ENCODE results near the gene AGPAT2. TPM values are rescaled to one million over a fixed set of nuclear protein-coding genes. Genes with fewer than 3 reads are reported as not detected.
A peak's percentile ranks its signal among the peaks of the same experiment; 100 is the strongest.

AGPAT2 gene
- 16.1 and 18.9 TPM in 2 replicates for total RNA-seq (2012; rRNA removed)
- 37.2 and 39.5 TPM in 2 replicates for polyA plus RNA-seq (2012; rRNA removed)
- polyA plus RNA-seq (2012; cell fraction: cytosol; rRNA removed): 22.2 and 63.1 TPM in 2 replicates
- 54.0 and 103 TPM in 2 replicates for polyA plus RNA-seq (2012; cell fraction: nucleus; rRNA removed; ENCODE audit: low replicate concordance)
- percentile 49 among the genes with signal in this experiment for Bru-seq, nascent RNA
- BruChase-seq, experiment 1, labeled RNA remaining after a 6-hour chase: percentile 51 among the genes with signal in this experiment
- BruChase-seq, experiment 2, labeled RNA remaining after a 2-hour chase: percentile 50 among the genes with signal in this experiment
- long read RNA-seq, transcript AGPAT2-201 (5 exons, 1,391 nt): minor isoform, 6 of 114 reads
- long read RNA-seq, transcript AGPAT2-202 (6 exons, 1,512 nt): major isoform, 86 of 114 reads
- long read RNA-seq, partial matches to known transcripts: 4 of 114 reads
- long read RNA-seq, other reads (novel, unspliced or antisense): 17 of 114 reads

DNA sequence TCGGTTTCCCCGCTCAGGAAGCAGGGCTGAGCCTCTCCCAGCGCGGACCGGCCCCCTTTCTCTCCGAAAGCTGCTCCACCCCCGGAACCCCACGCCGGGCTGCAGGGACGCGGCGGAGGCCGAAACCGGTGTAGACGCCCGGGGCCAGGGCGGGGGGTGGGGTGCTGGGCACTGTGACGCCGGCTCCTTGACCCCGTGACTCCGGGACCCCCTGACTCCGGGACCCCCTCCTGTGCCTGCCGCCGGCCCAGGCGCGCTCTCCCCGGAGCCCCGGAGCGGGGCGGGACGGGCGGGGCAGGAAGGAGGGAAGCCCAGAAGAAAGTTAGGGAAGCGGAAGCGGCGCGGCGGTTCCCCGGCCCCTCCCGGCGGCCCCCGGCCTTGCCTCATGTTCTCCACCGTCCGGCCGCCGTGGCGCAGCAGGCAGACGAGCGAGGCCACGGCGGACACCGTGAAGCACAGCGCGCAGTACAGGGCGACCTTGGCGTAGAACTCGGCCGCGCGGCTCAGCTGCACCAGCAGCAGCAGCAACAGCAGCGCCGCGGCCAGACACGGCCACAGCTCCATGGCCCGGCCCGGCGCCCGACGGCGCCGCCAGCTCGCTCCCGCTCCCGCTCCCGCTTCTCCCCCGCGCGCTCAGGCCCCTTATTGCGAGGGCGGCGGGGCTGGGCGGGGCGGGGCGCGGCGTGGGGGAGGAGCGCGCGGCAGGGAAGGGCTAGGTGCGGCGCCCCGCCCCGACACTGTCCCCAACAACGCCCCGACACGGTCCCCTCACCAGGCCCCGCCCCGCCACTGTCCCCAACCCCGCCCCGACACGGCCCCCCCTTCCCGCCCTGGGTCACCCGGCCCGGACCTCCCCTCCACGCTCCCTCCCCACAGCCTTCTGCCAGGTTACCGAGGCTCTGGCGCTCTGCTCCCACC, at the start of gene AGPAT2:
Gene AGPAT2 (minus strand): TSS at position 664 of the 918 bp plus-strand sequence. CDS start 100 bp downstream, at position 564.
- H2BK5ac ChIP-seq (ENCODE audit: low read depth, low read length, poor library complexity, severe bottlenecking): peak within 1 kb of the TSS; percentile 58
- BruUV-seq (replicated peaks): no TSS peak
- H3K14ac ChIP-seq (replicated peaks; ENCODE audit: low read depth, low read length): peak within 1 kb of the TSS; percentile 81
- H3K27me3 ChIP-seq (ENCODE audit: control insufficient read depth, insufficient read depth, low read length): no peaks in the 10 kb centered on the region; the same call in 1 of the 2 replicates
- peak; percentile 36 for DNase-seq
- H2BK120ac ChIP-seq (ENCODE audit: low read depth, low read length): no peak within 1 kb of the TSS
- peak within 1 kb of the TSS; percentile 58 for H4K5ac ChIP-seq (ENCODE audit: low read depth, low read length)
- CTCF ChIA-PET: no interaction called here
- H4K91ac ChIP-seq (ENCODE audit: insufficient read depth, low read depth, low read length): no peak within 1 kb of the TSS; the same call in 1 of the 2 replicates
- intact Hi-C loops (cut with micrococcal nuclease) (no loop called here), in situ Hi-C loops (cut with MboI; ENCODE audit: low sequenced_read_pairs) (no loop called here), dilution Hi-C loops (cut with HindIII; ENCODE audit: low sequenced_read_pairs, unreplicated experiment) (no loop called here)
- peak within 1 kb of the TSS; percentile 97 for H2AK9ac ChIP-seq (replicated peaks; ENCODE audit: low read depth, low read length, poor library complexity)
- H2AK5ac ChIP-seq (ENCODE audit: low read depth, low read length): peak within 1 kb of the TSS; percentile 87; the same call in 1 of the 2 replicates
- TF ChIP-seq BHLHE40 (IDR thresholded peaks at IDR 0.05; ENCODE audit: low read depth, low read length): no peak
- TF ChIP-seq, protein P1, sequence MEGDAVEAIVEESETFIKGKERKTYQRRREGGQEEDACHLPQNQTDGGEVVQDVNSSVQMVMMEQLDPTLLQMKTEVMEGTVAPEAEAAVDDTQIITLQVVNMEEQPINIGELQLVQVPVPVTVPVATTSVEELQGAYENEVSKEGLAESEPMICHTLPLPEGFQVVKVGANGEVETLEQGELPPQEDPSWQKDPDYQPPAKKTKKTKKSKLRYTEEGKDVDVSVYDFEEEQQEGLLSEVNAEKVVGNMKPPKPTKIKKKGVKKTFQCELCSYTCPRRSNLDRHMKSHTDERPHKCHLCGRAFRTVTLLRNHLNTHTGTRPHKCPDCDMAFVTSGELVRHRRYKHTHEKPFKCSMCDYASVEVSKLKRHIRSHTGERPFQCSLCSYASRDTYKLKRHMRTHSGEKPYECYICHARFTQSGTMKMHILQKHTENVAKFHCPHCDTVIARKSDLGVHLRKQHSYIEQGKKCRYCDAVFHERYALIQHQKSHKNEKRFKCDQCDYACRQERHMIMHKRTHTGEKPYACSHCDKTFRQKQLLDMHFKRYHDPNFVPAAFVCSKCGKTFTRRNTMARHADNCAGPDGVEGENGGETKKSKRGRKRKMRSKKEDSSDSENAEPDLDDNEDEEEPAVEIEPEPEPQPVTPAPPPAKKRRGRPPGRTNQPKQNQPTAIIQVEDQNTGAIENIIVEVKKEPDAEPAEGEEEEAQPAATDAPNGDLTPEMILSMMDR (conservative IDR thresholded peaks at IDR 0.05; ENCODE audit: low read depth, low read length): 0 out of 2 replicates have a peak, but pooled peaks have one; percentile 5
- no peak within 1 kb of the TSS for H2BK20ac ChIP-seq (ENCODE audit: low read depth, low read length)
- H2AFZ ChIP-seq (replicated peaks; ENCODE audit: low read length, poor library complexity): peak within 1 kb of the TSS; percentile 94
- H3K4me3 ChIP-seq (ENCODE audit: insufficient read depth, low read depth, low read length): peak within 1 kb of the TSS; percentile 88
- no peaks in the 10 kb centered on the region for H3K9me3 ChIP-seq (ENCODE audit: control insufficient read depth, insufficient read depth, low read length)
- POLR2A ChIA-PET (ENCODE audit: unreplicated experiment): no interaction called here
- H3K27ac ChIP-seq (ENCODE audit: insufficient read depth, low read length): peak within 1 kb of the TSS; percentile 79; the same call in 1 of the 2 replicates
- peaks cover 12% of the 10 kb centered on the region; the same call in 1 of the 2 replicates for H4K20me1 ChIP-seq (ENCODE audit: insufficient read depth, low read length)
- H3K4ac ChIP-seq (ENCODE audit: low read depth, low read length): peak within 1 kb of the TSS; percentile 89
- WGBS, 2 experiments (ENCODE audit: extremely low coverage in 2 of 2, insufficient read length in 1 of 2): 0% methylated on average over 37 of the region's 106 CpGs; no CpG with 5 or more reads in 1 of the 2 experiments
- no peak within 1 kb of the TSS for H3K23ac ChIP-seq (ENCODE audit: low read depth, low read length)
- peak within 1 kb of the TSS; percentile 10; the same call in 1 of the 2 replicates for H3K18ac ChIP-seq (ENCODE audit: low read depth, low read length)
- peak; percentile 84 for ATAC-seq (ENCODE audit: low read depth)
- peaks cover 4% of the 10 kb centered on the region for H3K4me1 ChIP-seq (ENCODE audit: control insufficient read depth, insufficient read depth, low read length)
- peak within 1 kb of the TSS; percentile 96 for H3K9ac ChIP-seq (ENCODE audit: low read depth, low read length)
- no peak within 1 kb of the TSS for H2BK15ac ChIP-seq (ENCODE audit: low read depth, low read length)
- peaks cover 18 to 30% of the 10 kb centered on the region in 2 experiments for H3K79me1 ChIP-seq (ENCODE audit: low read depth in 1 of 2, low read length in 2 of 2)
- no peaks in the 10 kb centered on the region for H3K36me3 ChIP-seq (ENCODE audit: control insufficient read depth, insufficient read depth, low read length)
- H3K4me2 ChIP-seq (ENCODE audit: low read depth, low read length): peak within 1 kb of the TSS; percentile 84
- H3K9me1 ChIP-seq (ENCODE audit: insufficient read depth, low read length): no peaks in the 10 kb centered on the region
- H3K56ac ChIP-seq (ENCODE audit: extremely low read depth, insufficient read depth, low read length): peak within 1 kb of the TSS; percentile 3; the same call in 1 of the 2 replicates
- H4K8ac ChIP-seq (ENCODE audit: low read depth in 2 of 2, low read length in 2 of 2): peak within 1 kb of the TSS; percentile 62 to 96; a peak in 3 of 4 replicates

Data from IMR-90 (cell line).